HG03139 (cell line): ENCODE data around the gene MTF1.

Experiments
- ATAC-seq: cut with Tn5 transposase; IDR thresholded peaks from one replicate; pipeline ENCODE4 v1.9.1; 2021; ENCODE audit not compliant: unreplicated experiment

MTF1 gene

DNA sequence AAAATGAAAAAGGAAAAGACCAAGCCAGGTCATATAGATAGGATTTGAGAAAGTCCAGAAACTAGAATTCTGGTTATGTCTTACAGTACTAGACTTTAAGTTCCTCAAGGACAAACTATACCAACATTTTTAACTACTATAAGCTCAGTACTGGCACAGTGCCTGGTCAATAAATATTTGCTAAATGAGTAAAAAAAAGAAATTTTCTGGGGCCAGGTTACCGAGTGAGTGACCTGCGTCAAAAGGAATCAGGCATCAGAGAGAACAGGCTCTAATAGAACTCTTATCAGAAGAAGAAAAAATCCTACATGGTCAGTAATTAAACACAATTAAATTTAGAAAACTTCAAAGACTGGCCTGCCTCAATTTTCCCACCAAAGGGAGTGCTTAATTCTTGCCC, 27.6 kb downstream of the MTF1 start:
- no peak for ATAC-seq

DNA sequence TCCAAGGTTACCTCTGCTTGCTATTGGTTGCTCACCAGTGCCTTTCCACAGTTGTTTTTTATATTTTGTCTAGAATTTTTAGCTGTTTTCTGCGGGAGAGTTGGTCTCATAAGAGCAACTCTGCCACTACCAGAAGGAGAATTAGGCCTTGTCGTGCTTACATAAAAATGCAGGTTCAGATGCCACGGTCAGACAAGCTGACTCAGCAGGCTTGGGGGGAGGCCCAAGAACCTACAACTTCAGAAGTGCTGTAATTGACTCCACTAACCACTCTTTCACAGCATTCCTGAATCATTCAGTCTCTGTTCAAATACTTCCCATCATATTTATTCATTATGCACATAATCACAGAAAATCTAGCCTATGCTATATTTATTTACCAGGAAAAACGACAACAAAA, 28.3 kb downstream of the MTF1 start:
- ATAC-seq = no peak

DNA sequence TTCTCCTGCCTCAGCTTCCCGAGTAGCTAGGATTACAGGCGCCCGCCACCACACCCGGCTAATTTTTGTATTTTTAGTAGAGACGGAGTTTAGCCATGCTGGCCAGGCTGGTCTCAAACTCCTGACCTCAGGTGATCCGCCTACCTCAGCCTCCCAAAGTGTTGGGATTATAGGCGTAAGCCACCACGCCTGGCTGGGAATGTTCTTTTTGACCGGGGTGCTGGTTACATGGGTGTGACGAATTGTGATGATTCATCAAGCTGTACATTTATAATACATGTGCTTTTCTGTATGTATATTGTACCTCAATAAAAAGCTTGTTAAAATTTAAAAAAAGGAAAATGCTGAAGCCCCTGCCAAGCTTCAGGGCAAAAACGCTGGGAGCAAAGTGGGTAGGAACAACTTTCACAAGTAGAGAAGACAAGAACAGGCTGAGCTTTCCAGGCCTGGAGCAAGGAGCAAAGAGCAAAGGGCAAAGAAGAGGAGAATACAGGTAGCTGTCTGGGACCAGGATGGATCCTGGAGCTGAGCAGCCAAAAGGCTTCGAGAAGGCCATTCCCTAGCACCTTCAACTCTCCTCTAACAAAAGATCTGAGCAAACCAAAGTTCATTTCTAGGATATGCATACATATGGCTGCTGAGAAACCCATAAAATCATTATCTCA, 30.9 kb downstream of the MTF1 start:
- no peak for ATAC-seq

DNA sequence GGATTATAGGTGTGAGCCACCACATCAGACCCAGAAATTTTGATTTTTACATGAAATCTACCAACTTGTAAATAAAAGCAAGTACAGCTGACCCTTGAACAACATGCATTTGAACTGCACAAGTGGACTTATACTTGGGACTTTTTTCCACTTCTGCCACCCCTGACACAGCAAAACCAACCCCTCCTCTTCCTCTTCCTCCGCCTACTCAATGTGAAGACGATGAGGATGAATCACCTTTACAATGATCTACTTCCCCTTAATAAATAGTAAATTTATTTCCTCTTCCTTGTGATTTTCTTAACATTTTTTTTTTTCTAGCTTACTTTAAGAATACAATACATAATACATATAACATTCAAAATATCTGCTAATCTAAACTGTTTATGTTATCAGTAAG, 33.9 kb downstream of the MTF1 start:
- no peak for ATAC-seq

DNA sequence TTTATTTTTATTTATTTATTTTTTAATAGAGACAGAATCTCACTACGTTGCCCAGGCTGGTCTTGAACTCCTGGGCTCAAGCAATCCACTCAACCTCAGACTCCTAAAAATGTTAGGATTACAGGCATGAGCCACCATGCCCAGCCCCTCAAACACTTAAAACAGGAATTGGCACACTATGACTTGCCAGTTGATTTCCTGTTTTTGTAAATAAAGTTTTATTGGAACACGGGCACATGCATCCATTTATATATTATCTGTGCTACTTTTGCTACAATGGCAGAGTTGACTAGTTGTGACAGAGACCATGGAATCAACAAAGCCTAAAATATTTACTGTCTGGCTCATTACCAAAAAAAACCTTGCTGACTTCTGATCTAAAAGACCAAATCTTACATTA, 35.4 kb downstream of the MTF1 start:
- no peak for ATAC-seq

DNA sequence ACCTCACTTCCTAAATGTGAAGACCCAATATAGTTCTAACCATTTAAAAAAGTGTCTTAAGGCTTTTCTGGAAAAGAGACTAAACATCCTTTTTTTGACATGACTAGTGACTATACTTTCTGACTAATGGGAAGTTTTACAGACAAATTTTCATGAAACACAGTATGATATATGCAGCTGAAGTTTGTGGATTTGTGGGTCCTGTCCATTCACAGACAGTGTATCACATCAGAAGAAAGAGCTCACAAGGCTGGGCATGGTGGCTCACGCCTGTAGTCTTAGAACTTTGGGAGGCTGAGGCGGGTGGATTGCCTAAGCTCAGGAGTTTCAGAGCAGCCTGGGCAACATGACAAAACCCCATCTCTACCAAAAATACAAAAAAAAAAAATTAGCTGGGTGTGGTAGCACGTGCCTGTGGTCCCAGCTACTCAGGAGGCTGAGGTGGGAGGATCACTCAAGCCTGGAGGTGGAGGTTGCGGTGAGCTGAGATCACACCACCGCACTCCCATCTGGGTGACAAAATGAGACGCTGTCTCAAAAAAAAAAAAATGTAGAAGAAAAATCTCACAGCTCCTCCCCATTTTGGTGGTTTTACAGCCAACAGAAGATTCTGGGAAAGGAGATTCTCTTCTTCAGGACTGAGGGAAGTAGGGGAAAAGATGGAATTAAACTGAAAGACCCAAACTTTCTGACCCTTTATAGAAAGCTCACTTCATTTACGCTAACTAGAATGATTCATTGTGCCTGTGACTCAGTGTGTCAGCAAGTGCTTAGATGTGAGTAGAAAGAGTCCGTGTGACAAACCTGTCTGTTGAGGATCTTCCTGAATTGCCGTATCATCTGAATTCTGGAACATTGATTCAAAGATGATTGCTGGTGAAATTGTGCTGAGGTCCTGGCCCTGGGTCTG, 36.2 kb downstream of the MTF1 start:
- ATAC-seq = no peak

DNA sequence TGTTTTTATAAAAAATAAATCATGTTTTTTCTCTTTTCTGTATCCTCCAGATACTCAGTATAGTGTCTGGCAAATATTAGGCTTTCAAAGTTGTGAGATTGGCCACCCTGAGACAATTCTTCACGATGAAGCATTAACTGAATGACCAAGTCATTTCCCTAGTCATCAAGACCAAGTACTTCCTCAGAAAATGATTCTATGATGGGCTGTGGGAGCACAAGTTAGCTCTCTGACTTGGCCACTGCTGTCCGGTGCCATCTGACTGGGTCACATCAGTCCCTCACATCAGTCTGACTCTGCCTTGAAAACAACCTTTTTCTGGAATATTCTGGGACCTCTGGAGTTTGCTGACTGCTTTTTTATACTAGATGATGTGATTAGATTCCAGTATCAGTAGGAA, 37.9 kb downstream of the MTF1 start:
- no peak for ATAC-seq

DNA sequence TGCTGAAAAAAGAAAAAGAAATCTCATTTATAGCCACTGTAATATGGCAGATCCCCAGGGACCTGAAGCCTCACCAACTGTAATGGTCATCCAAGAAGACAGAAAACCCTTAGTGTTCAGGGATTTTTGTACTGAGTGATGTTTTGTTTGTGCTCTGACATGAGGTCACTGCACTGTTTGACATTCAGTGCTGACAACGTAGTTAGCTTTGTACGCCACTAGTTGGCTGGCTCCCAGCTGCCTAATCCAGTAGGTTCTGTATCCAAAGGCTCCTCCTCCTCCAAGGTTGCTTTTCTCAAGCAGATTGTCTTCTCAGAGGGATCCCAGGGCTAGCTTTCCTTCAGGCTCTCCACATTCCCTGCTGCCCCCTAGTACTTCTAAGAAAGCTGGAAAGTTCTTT, 41.9 kb downstream of the MTF1 start:
- ATAC-seq = no peak

DNA sequence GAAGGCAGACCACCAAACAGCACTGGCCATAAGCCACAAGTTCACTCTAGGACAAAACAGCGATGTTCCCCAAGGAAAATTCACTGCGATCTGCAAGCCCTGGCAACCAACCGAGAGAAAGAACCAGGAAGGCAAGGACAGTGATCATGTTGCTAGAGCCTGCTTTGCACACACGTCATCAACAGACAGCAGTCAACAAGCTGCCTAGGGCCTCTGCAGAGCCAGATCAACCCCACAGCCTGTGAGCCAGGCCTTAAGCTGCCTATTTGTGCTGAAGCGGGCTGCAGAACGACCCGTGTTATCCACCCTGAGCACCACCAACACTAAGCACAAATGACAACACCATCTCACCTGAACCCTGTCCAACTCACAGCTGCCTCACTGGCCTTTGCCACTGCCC, 45.1 kb downstream of the MTF1 start:
- ATAC-seq = no peak

DNA sequence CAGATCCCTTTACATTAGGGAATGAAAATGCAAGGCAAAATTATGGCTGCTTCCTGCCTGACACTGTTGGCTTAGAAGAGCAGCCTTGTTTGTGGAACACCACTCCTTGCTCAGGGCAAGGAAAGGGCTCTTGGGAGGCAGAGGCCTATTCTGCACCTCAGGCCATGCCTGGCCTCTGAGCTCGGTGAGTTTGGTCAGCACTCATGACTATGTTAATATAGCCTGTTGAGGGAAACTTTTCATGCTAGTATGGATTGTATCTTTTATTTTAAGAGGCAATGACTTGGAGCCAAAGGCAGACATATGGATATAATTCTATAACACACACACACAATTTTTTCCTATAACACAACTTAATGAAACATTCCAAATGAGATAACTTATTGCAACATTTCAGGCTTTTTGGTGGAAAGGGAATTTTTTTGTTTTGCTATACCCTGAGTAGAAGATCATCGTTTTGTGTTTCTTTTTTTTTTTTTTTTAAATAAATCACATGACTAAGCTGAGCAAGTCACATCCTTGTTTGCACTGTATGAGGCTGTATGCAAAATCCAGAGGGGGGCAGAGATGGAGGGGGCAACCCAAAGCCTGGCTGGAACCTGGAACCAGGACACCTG, 45.8 kb downstream of the MTF1 start:
- ATAC-seq = no peak

DNA sequence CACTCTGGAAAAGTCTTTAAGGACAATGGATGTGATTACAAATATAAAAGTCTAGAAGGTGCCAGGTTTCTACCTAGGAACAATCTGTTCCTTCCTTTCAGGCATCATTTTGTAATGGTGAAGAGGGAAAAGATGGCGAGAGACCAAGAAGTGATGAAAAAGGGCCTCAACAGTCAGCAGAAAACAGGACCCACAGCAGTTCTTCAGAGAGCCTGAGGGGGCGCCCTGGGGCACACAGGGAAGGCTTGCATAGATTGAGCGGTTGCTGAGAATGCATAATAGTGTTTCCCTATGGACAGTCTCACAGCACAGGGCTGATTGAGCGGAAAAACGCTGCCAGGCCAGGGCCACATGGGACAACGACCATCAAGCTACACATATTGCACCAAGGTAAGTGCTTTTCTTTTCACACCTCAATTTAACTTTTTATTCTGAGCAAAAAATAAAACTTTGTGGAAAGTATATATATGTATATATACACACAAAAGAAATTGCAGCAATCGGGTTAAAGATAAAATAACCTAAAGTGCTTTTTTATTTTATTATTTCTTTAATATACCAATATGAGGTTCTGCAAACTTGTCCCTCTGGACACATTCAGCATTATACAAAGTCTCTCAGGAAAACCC, 48.3 kb downstream of the MTF1 start:
- ATAC-seq = no peak

DNA sequence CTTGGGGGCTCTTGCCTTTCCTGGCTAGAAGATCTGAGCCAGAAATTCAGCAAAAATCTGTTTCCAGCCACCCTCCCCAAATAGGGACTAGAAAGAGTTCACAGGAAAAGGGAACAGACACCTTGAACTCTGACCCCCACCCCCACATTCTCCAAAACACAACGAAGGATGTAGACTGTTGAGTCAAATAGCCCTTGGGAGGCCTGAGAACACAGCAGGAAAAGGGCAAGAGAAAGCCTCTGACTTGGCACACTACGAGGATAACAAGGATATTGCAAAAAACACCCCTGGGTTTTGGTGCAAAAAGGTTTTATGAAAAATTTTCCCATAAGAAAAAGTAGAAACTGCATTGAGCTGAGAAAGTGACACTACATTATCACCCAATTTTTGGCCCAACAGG, 49.5 kb downstream of the MTF1 start:
- no peak for ATAC-seq

DNA sequence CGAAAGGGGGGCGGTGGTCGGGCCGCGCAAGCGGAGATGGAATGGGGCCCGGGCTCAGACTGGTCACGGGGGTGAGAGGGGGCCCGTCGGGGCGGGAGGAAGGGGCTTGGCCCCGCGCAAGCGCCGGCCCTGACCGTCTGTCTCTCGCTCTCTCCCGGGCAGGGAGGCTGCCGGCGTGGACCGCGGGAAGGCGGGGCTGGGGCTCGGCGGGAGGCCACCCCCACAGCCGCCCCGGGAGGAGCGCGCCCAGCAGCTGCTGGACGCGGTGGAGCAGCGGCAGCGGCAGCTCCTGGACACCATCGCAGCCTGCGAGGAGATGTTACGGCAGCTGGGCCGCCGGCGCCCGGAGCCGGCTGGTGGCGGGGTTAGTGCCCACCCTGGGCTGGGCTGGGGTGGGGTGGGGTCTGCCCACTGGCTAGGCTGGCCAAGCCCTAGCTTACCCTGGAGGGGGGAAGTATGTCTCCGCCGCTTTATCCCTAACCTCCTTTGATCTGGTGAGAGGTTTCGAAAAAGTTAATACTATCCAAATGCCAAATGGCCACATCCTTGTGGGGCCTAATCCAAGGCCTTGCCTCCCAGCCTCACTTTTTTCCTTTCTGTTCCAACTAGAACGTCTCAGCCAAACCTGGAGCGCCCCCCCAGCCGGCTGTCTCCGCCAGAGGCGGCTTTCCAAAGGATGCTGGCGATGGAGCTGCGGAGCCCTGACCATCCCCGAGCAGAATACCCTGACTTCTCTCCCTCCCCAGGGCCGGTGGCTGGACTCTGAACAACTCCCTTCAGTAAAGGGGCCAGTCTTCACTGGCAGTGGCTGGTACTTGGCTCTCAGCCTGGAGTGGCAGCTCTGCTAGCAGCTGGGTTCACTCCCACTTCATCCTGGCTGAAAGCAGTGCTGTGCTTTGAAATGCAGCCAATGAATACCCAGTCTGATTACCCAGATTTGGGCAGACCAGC, 50.7 kb downstream of the MTF1 start:
- peak; percentile 28 for ATAC-seq

DNA sequence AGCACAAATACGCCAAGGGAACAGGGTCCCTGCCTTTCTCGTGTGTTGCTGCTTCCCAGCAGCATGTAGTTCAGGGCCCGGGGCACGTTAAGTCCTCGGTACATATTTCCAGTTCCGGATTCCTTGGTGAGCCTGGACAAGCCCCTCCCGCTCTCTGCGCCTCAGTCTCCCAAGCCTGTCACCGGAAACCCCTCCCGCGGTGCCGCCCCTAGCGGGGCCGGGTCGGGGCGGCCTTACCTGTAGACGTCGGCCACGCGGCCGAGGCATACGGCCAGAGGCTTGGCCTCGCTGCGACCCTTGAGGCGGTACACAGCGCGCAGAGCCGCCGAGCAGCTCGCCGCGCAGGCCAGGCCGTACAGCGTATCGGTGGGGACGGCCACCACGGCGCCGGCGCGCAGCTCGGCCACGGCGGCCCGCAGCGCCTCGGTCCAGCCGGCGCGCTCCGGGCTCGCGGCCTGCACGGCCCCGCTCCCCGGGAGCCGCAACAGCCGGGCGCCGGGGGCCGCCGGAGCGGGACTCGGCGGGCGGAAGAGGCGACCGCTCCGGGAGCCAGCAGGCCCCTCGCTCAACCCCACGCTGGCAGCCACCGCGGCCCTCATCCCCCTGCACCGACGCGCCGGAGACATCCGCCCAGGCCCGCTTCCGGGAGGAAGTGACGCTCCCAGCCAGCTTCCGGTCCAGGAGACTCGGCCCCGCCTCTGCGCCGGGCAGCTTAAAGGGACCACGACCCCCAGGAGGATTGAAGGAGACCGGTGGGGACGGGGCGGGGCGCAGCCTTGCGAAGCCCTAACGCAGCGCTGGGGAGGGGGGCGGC, 51.6 kb downstream of the MTF1 start, which contains the start of the genes C1orf122 and YRDC:
Gene C1orf122 (plus strand): TSS at position 236 of the 814 bp plus-strand sequence. CDS start 615 bp downstream, outside the sequence.
Gene YRDC (minus strand): TSS at position 654 of the 814 bp plus-strand sequence. CDS start 28 bp downstream, at position 626.
- peak; percentile 85 for ATAC-seq

DNA sequence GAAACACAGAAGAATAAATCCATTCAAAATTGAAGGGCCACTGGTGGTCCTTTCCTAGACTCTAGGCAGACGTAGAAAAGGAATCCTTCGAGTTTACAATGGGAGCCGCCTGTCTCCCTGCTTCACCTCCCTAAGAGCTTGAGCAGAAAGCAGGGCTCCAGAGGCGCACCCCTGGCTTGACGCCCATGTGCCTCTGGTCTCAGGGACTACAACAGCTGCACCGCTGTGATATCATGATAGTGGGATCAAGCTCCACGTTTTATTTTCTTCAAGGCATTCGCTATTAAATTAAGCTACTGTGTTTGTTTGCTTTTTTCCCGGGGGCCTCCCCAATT, 52.2 kb downstream of the MTF1 start:
- ATAC-seq = no peak

DNA sequence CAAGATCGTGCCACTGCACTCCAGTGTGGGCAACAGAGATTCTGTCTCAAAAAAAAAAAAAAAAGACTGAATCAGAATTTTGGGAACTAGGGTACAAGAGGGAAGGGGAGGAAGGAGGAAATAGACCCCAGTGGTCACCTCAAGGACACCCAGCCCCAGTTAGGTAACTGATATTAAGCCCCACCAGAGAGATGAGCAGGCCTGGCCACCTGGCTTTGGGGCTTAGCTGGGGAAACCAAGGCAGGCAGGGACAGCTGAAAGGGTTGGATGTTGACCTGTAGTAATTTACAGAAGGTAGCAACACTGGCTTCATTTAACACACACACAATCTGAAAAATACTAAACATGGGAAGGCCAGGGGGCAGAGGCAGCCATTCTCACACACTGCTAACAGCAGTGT, 57.0 kb downstream of the MTF1 start:
- ATAC-seq = no peak

DNA sequence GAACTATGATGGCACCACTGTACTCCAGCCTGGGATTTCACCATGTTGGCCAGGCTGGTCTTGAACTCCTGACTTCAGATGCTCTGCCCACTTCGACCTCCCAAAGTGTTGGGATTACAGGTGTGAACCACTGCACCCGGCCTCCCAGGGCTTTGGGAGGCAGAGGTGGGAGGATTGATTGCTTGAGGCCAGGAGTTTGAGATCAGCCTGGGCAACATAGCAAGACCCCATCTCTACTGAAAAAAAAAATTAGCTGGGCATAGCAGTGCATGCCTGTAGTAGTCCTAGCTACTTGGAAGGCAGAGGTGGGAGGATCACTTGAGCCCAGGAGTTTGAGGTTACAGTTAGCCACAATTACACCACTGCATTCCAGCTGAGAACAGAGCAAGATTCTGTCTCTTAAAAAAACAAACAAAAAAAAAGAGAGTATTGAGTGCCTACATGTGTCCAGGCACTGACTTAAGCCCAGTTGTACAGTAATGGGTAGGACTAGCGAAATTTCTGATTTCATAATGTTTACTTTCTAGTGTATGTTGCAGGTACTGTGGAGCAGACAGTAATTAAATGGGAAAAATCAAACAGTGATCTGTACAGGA, 61.5 kb downstream of the MTF1 start:
- ATAC-seq = no peak

DNA sequence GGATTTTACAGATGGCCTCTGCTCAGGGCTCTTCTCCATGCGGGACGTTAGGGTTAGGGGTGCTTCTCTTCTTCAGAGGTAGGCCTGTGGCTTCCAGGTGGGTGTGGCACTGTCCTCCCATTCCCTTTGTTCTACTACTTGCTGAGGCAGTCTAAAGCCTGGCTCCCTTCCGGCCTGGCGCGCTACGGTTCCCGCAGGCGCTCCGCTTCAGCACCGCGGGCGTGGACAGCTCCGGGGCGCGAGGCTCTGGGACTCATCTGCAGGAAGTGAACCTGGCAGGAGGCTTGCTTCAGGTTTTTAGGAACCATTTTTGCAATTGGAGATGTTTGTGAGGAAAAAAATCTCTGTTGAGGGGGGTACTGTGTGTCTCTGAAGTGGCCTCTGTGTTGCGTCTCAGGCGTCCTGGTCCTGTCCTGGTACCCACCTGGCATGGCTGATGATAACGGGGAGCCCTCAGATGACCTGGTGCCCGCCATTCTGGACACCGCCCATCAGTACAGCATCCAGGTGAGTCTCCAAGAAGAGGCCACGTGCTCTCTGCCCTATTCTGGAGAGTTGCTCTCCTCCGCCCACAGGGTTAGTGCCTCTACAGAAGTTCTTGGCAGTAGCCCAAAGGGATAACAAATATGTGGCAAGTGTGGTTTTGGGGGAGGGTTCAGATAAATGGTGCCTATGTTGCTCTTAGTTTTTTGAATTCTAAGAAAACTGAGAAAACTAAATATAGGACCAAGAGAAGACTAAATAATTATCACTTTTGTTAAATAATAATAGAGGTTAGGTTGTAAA, 63.9 kb downstream of the MTF1 start:
- no peak for ATAC-seq
